Caco-2 (cell line): Measurements from ENCODE around the gene HTRA3. TPM values are rescaled to one million over a fixed set of nuclear protein-coding genes. Genes with fewer than 3 reads are reported as not detected.

ENCODE experiments used
- BruUV-seq: library from RNA; stranded (reverse); fragments of 400-500 nt; replicated peaks from 2 replicates; lab custom pipeline; 2021; lab: Mats Ljungman, UMichigan
- CTCF ChIA-PET: fragments of 300-600 bp; sonication (Branson Sonifier 250); formaldehyde crosslinking; loops from one replicate; lab custom pipeline; 2022; ENCODE audit warnings: antibody characterized with exemption; lab: Charles Lee
- POLR2A ChIA-PET: fragments of 300-600 bp; sonication (Branson Sonifier 250); formaldehyde crosslinking; loops from one replicate; lab custom pipeline; 2022; ENCODE audit warnings: antibody characterized with exemption; lab: Charles Lee
- DNase-seq, 2 experiments: peaks; one replicate each; pipeline versions ENCODE4 v3.0.0 to v3.0.0-alpha.2; 2020 to 2022
- H3K27me3 ChIP-seq: replicated peaks from 2 replicates; pipeline ENCODE4 v1.6.0; 2011; ENCODE audit warnings: low read length; ENCODE audit not compliant: control insufficient read depth, insufficient read depth
- H3K36me3 ChIP-seq: 2 replicates; pipeline ENCODE4 v1.5.1; 2011; ENCODE audit warnings: low read length; ENCODE audit not compliant: control insufficient read depth, insufficient read depth
- H3K4me1 ChIP-seq: fragments of 250-450 bp; sonication (Bioruptor Pico); 2 replicates; pipeline ENCODE4 v1.5.1; 2020; ENCODE audit warnings: mild to moderate bottlenecking
- H3K4me3 ChIP-seq: 2 replicates; pipeline ENCODE4 v1.5.1; 2011; ENCODE audit warnings: low read depth, mild to moderate bottlenecking, control low read depth, low read length
- H3K9me3 ChIP-seq: fragments of 250-450 bp; sonication (Bioruptor Pico); 2 replicates; pipeline ENCODE4 v1.5.1; 2020; ENCODE audit warnings: mild to moderate bottlenecking, moderate library complexity
- H3K27ac Mint-ChIP-seq: one replicate; pipeline ENCODE4 v1.8.0; 2022; ENCODE audit warnings: mixed read lengths; ENCODE audit not compliant: unreplicated experiment
- H3K27me3 Mint-ChIP-seq: one replicate; pipeline ENCODE4 v1.8.0; 2022; ENCODE audit warnings: mixed read lengths; ENCODE audit not compliant: insufficient read depth, unreplicated experiment
- H3K36me3 Mint-ChIP-seq: one replicate; pipeline ENCODE4 v1.8.0; 2022; ENCODE audit warnings: mild to moderate bottlenecking, mixed read lengths; ENCODE audit not compliant: insufficient read depth, unreplicated experiment
- H3K4me1 Mint-ChIP-seq: one replicate; pipeline ENCODE4 v1.8.0; 2022; ENCODE audit warnings: low read depth, mixed read lengths; ENCODE audit not compliant: unreplicated experiment
- H3K4me3 Mint-ChIP-seq: one replicate; pipeline ENCODE4 v1.8.0; 2022; ENCODE audit warnings: mild to moderate bottlenecking, moderate library complexity, mixed read lengths; ENCODE audit not compliant: unreplicated experiment
- H3K9me3 Mint-ChIP-seq: one replicate; pipeline ENCODE4 v1.8.0; 2022; ENCODE audit warnings: mixed read lengths; ENCODE audit not compliant: unreplicated experiment
- intact Hi-C: fragments of 100-400 bp; cut with micrococcal nuclease; formaldehyde crosslinking; loops from one replicate; pipeline ENCODE4 v1.10.0; 2022; ENCODE audit not compliant: unreplicated experiment
- total RNA-seq: library from RNA; stranded (reverse); gene quantifications from 2 replicates; pipeline ENCODE4 v1.2.3, GENCODE V29; 2022
- TF ChIP-seq, protein P1 (sequence below), 2 experiments: fragments of 200-600 bp in 1 of 2; IDR thresholded peaks; 1 replicate in 1 of 2; 2 replicates in 1 of 2; pipeline versions ENCODE4 v1.5.1 to v1.8.0; 2011 to 2022; ENCODE audit warnings: antibody characterized with exemption in 1 of 2, control low read depth in 1 of 2, inconsistent platforms in 1 of 2, low read depth in 1 of 2, low read length in 1 of 2, mild to moderate bottlenecking in 1 of 2, moderate library complexity in 1 of 2; ENCODE audit not compliant: insufficient read depth in 1 of 2, severe bottlenecking in 1 of 2, unreplicated experiment in 1 of 2

HTRA3 gene
- total RNA-seq, 1 experiment from 2014 or later = 0.66 TPM

- no peak for DNase-seq
- Histone ChIP-seq H3K36me3 (no peaks in the 10 kb centered on the region), H3K4me3 (no peak overlapping the region), H3K4me1 (0 out of 2 replicates have a peak, but pooled peaks cover 5% of the 10 kb centered on the region), H3K9me3 (no peaks in the 10 kb centered on the region), H3K27me3 (no peaks in the 10 kb centered on the region)
- Mint-ChIP-seq H3K27me3 (no peaks in the 10 kb centered on the region), H3K4me1 (no peaks in the 10 kb centered on the region), H3K36me3 (peaks cover 9% of the 10 kb centered on the region), H3K9me3 (no peaks in the 10 kb centered on the region), H3K4me3 (no peak overlapping the region), H3K27ac (no peak overlapping the region)
- TF ChIP-seq, protein P1, sequence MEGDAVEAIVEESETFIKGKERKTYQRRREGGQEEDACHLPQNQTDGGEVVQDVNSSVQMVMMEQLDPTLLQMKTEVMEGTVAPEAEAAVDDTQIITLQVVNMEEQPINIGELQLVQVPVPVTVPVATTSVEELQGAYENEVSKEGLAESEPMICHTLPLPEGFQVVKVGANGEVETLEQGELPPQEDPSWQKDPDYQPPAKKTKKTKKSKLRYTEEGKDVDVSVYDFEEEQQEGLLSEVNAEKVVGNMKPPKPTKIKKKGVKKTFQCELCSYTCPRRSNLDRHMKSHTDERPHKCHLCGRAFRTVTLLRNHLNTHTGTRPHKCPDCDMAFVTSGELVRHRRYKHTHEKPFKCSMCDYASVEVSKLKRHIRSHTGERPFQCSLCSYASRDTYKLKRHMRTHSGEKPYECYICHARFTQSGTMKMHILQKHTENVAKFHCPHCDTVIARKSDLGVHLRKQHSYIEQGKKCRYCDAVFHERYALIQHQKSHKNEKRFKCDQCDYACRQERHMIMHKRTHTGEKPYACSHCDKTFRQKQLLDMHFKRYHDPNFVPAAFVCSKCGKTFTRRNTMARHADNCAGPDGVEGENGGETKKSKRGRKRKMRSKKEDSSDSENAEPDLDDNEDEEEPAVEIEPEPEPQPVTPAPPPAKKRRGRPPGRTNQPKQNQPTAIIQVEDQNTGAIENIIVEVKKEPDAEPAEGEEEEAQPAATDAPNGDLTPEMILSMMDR (IDR thresholded peaks at IDR 0.05; ENCODE audit: insufficient read depth in 1 of 2, low read depth in 1 of 2, low read length in 1 of 2, severe bottlenecking in 1 of 2, unreplicated experiment in 1 of 2) = no peak
- BruUV-seq = no TSS peak
- intact Hi-C loops = no loop called here
- CTCF ChIA-PET = no interaction called here
- POLR2A ChIA-PET = no interaction called here
These were observed 44.5 kb upstream of the HTRA3 start for GRCh38 chr4:8224975-8225625.

DNA sequence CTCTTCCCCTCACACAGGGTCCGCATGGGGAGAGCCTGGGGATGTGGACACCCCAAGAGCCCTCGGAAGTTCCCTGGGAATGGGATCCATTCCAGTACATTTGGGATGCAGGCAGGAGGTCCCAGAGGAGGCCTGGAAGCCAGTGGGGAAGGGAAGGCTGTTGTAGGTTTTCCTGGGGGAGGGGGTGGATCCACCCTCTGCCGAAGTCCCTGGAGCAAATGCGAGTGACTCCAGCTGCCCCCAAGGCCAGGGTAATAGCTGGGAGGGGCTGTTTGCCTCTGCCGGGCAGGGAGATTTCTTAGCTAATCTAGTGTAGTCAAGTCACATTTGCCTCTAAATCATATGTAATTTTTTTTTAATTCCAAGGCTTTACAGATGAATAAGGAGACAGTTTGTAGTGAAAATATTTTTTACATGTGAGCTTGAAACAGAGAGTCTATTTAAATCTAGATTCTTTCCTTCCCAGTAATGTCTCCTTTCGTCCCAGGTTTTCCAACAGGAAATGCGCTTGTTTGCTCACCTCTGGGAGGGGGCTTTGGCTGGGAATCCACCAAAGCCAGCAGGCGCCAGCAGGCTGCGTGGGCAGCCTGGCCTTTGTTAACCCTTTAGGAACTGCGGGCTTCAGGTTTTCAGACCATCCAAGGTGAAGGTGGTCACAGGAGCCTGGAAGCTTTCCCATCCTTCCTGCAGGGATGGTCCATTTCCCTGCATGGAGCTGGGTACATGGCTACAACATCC is 43.7 kb upstream of the HTRA3 start:
- no peaks in the 10 kb centered on the region for H3K36me3 ChIP-seq

DNA sequence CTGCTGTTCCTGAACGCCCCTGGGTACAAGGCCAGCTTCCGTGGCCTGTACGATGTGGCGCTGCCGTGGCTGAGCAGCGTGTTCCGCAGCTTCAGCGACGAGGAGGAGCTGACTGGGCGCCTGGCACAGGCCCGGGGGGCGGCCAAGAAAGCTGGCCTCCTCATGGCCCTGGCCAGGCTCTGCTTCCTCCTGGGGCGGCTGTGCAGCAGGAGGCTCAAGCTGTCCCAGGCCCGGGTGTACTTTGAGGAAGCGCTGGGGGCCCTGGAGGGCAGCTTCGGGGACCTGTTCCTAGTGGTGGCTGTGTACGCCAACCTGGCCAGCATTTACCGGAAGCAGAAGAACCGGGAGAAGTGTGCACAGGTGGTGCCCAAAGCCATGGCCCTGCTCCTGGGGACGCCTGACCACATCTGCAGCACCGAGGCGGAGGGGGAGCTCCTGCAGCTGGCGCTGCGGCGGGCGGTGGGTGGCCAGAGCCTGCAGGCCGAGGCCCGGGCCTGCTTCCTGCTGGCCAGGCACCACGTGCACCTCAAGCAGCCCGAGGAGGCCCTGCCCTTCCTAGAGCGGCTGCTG is 42.3 kb upstream of the HTRA3 start:
- no peaks in the 10 kb centered on the region for H3K27me3 ChIP-seq
- H3K4me1 ChIP-seq = 0 out of 2 replicates have a peak, but pooled peaks cover 5% of the 10 kb centered on the region
- H3K9me3 Mint-ChIP-seq = no peaks in the 10 kb centered on the region
- H3K36me3 Mint-ChIP-seq = no peaks in the 10 kb centered on the region
- TF ChIP-seq, protein P1 (IDR thresholded peaks at IDR 0.05; ENCODE audit: insufficient read depth in 1 of 2, low read depth in 1 of 2, low read length in 1 of 2, severe bottlenecking in 1 of 2, unreplicated experiment in 1 of 2) = no peak
- no peaks in the 10 kb centered on the region for H3K36me3 ChIP-seq
- no TSS peak for BruUV-seq
- no peak for DNase-seq
- H3K4me3 Mint-ChIP-seq = no peak overlapping the region
- ChIA-PET CTCF (interaction anchor here (3.0 kb wide), 1 partner anchor 50 kb away, joined by 6 read pairs; no protein-coding TSS in a partner anchor), POLR2A (no interaction called here)
- no peak overlapping the region for H3K27ac Mint-ChIP-seq
- H3K9me3 ChIP-seq = no peaks in the 10 kb centered on the region
- intact Hi-C loops = no loop called here
- H3K27me3 Mint-ChIP-seq = no peaks in the 10 kb centered on the region
- no peaks in the 10 kb centered on the region for H3K4me1 Mint-ChIP-seq
- no peak overlapping the region for H3K4me3 ChIP-seq

More for the DNA sequence above, 43.7 kb upstream of the HTRA3 start:
- intact Hi-C loops = no loop called here
- TF ChIP-seq, protein P1 (IDR thresholded peaks at IDR 0.05; ENCODE audit: insufficient read depth in 1 of 2, low read depth in 1 of 2, low read length in 1 of 2, severe bottlenecking in 1 of 2, unreplicated experiment in 1 of 2) = no peak
- no peak for DNase-seq
- ChIA-PET CTCF (no interaction called here), POLR2A (no interaction called here)
- BruUV-seq = no TSS peak
- no peak overlapping the region for H3K27ac Mint-ChIP-seq
- no peaks in the 10 kb centered on the region for H3K27me3 Mint-ChIP-seq
- Histone ChIP-seq H3K9me3 (no peaks in the 10 kb centered on the region), H3K27me3 (no peaks in the 10 kb centered on the region), H3K4me1 (0 out of 2 replicates have a peak, but pooled peaks cover 5% of the 10 kb centered on the region), H3K4me3 (no peak overlapping the region)
- H3K4me1 Mint-ChIP-seq = no peaks in the 10 kb centered on the region
- no peaks in the 10 kb centered on the region for H3K9me3 Mint-ChIP-seq
- no peak overlapping the region for H3K4me3 Mint-ChIP-seq
- H3K36me3 Mint-ChIP-seq = peaks cover 2% of the 10 kb centered on the region
